Measurements from ENCODE around the gene TFR2. TPM values are rescaled to one million over a fixed set of nuclear protein-coding genes. Genes with fewer than 3 reads are reported as not detected.
A peak's percentile ranks its signal among the peaks of the same experiment; 100 is the strongest.

TFR2 gene
- total RNA-seq, 1 donor from 2014 or later, result 0.34 TPM

- no peaks in the 10 kb centered on the region for H3F3A ChIP-seq (ENCODE audit: low read depth)
- Mint-ChIP-seq H3K27ac (no peak overlapping the region), H3K27me3 (ENCODE audit: insufficient read depth, low read depth) (peaks cover 24% of the 10 kb centered on the region), H3K4me1 (peaks cover 14% of the 10 kb centered on the region), H3K4me3 (peak overlapping the region; percentile 72), H3K9me3 (no peaks in the 10 kb centered on the region), H3K36me3 (no peaks in the 10 kb centered on the region)
- no peak overlapping the region for H3K9ac ChIP-seq
- no peak overlapping the region for H2AFZ ChIP-seq (replicated peaks)
- H3K79me2 ChIP-seq (ENCODE audit: low read depth), result no peaks in the 10 kb centered on the region
- H3K4me2 ChIP-seq, result peak overlapping the region; percentile 76
- H4K20me1 ChIP-seq (ENCODE audit: low read depth), result no peaks in the 10 kb centered on the region
- peaks cover 28% of the 10 kb centered on the region for H3K27me3 ChIP-seq
- H3K4me1 ChIP-seq, result no peaks in the 10 kb centered on the region
- no peaks in the 10 kb centered on the region for H3K9me3 ChIP-seq (ENCODE audit: low read depth)
- DNase-seq (ENCODE audit: low spot score), result no peak
- no peaks in the 10 kb centered on the region for H3K36me3 ChIP-seq
- TF ChIP-seq EZH2phosphoT487 (IDR thresholded peaks at IDR 0.05), result no peak
- no peak for TF ChIP-seq CTCF (IDR thresholded peaks at IDR 0.05)
- no peak for TF ChIP-seq EZH2 (IDR thresholded peaks at IDR 0.05)
- H3K27ac ChIP-seq, result no peak overlapping the region
- peak overlapping the region; percentile 43 for H3K4me3 ChIP-seq
Observed at GRCh38 chr7:100626055-100626454, 15.3 kb downstream of the TFR2 start.

DNA sequence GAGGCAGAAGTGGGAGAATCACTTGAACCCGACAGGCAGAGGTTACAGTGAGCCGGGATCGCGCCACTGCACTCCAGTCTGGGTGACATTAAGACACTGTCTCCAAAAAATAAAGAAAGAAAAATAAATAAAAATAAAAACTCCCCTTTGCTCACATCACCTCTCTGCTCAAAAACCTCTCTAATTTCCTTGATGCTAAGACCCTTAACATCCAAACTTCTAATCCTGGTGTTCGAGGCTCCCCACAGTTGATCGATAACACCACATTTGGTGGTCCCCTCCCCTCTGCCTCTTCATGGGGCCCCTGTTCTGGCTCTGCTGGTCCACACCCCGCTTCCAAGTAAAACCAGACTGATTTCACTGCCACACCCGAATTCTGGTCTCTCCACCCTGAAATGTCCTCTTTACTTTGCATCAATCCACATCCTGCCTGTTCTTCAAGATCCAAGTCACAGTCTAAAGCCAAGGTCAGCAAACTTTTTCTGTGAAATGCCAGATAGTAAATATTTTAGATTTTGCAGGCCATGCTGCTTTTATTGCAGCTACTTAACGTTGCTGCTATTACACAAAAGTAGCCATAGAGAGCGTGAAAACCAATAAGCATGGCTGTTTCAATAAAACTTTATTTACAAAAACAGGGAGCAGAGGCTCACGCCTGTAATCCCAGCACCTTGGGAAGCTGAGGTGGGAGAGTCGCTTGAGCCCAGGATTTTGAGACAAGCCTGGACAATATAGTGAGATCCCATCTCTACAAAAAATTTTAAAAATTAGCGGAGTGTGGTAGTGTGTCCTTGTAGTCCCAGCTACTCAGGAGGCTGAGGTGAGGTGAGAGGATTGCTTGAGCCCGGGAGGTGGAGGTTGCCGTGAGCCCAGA is 17.2 kb downstream of the TFR2 start:
- Histone ChIP-seq H3K27ac (no peak overlapping the region), H3K36me3 (no peaks in the 10 kb centered on the region), H3K4me1 (no peaks in the 10 kb centered on the region), H3K4me2 (no peak overlapping the region), H4K20me1 (ENCODE audit: low read depth) (no peaks in the 10 kb centered on the region), H2AFZ (replicated peaks) (no peak overlapping the region), H3K9me3 (ENCODE audit: low read depth) (no peaks in the 10 kb centered on the region), H3K79me2 (ENCODE audit: low read depth) (no peaks in the 10 kb centered on the region), H3K27me3 (peaks cover 28% of the 10 kb centered on the region), H3K4me3 (no peak overlapping the region), H3K9ac (no peak overlapping the region), H3F3A (ENCODE audit: low read depth) (no peaks in the 10 kb centered on the region)
- no peak overlapping the region for H3K4me3 Mint-ChIP-seq
- H3K36me3 Mint-ChIP-seq, result no peaks in the 10 kb centered on the region
- H3K9me3 Mint-ChIP-seq, result no peaks in the 10 kb centered on the region
- H3K4me1 Mint-ChIP-seq, result peaks cover 14% of the 10 kb centered on the region
- TF ChIP-seq CTCF (IDR thresholded peaks at IDR 0.05) (no peak), EZH2 (IDR thresholded peaks at IDR 0.05) (no peak), EZH2phosphoT487 (IDR thresholded peaks at IDR 0.05) (no peak)
- H3K27ac Mint-ChIP-seq, result peak overlapping the region; percentile 13
- DNase-seq (ENCODE audit: low spot score), result no peak
- H3K27me3 Mint-ChIP-seq (ENCODE audit: insufficient read depth, low read depth), result peaks cover 18% of the 10 kb centered on the region

- no peaks in the 10 kb centered on the region for H3K9me3 Mint-ChIP-seq
- H4K20me1 ChIP-seq (ENCODE audit: low read depth), result no peaks in the 10 kb centered on the region
Observed at GRCh38 chr7:100621554-100621953, 19.8 kb downstream of the TFR2 start.

GRCh38 chr7:100620804-100621203 is 20.5 kb downstream of the TFR2 start:
- Histone ChIP-seq H3K27ac (no peak overlapping the region), H3K4me3 (no peak overlapping the region), H3K36me3 (no peaks in the 10 kb centered on the region), H3K4me2 (no peak overlapping the region), H3K9ac (no peak overlapping the region), H3F3A (ENCODE audit: low read depth) (no peaks in the 10 kb centered on the region), H3K4me1 (no peaks in the 10 kb centered on the region), H4K20me1 (ENCODE audit: low read depth) (no peaks in the 10 kb centered on the region), H3K79me2 (ENCODE audit: low read depth) (no peaks in the 10 kb centered on the region), H3K9me3 (ENCODE audit: low read depth) (no peaks in the 10 kb centered on the region), H2AFZ (replicated peaks) (no peak overlapping the region), H3K27me3 (peaks cover 7% of the 10 kb centered on the region)
- Mint-ChIP-seq H3K27ac (peak overlapping the region; percentile 79), H3K9me3 (no peaks in the 10 kb centered on the region), H3K36me3 (no peaks in the 10 kb centered on the region), H3K27me3 (ENCODE audit: insufficient read depth, low read depth) (peaks cover 12% of the 10 kb centered on the region), H3K4me1 (peaks cover 3% of the 10 kb centered on the region), H3K4me3 (no peak overlapping the region)
- no peak for DNase-seq (ENCODE audit: low spot score)
- no peak for TF ChIP-seq EZH2phosphoT487 (IDR thresholded peaks at IDR 0.05)
- no peak for TF ChIP-seq CTCF (IDR thresholded peaks at IDR 0.05)
- TF ChIP-seq EZH2 (IDR thresholded peaks at IDR 0.05), result no peak

More at GRCh38 chr7:100621554-100621953, 19.8 kb downstream of the TFR2 start:
- no peaks in the 10 kb centered on the region for H3K9me3 ChIP-seq (ENCODE audit: low read depth)
- Mint-ChIP-seq H3K4me1 (peaks cover 10% of the 10 kb centered on the region), H3K36me3 (no peaks in the 10 kb centered on the region), H3K27me3 (ENCODE audit: insufficient read depth, low read depth) (peaks cover 17% of the 10 kb centered on the region), H3K27ac (peak overlapping the region; percentile 30), H3K4me3 (no peak overlapping the region)
- H3F3A ChIP-seq (ENCODE audit: low read depth), result no peaks in the 10 kb centered on the region
- no peaks in the 10 kb centered on the region for H3K79me2 ChIP-seq (ENCODE audit: low read depth)
- no peak overlapping the region for H3K4me2 ChIP-seq
- no peak overlapping the region for H3K4me3 ChIP-seq
- DNase-seq (ENCODE audit: low spot score), result no peak
- H2AFZ ChIP-seq (replicated peaks), result no peak overlapping the region
- TF ChIP-seq EZH2phosphoT487 (IDR thresholded peaks at IDR 0.05), result no peak
- H3K4me1 ChIP-seq, result no peaks in the 10 kb centered on the region
- H3K9ac ChIP-seq, result no peak overlapping the region
- no peak overlapping the region for H3K27ac ChIP-seq
- no peaks in the 10 kb centered on the region for H3K36me3 ChIP-seq
- peaks cover 13% of the 10 kb centered on the region for H3K27me3 ChIP-seq

Data from neural progenitor cell (in vitro differentiated cells).